ENCODE measurements around the gene ZNF865.

ZNF865 gene

GRCh38 chr19:55578761-55579747, 26.4 kb upstream of the ZNF865 start:
- TF ChIP-seq ZC3H10 (CRISPR knock-in tag; IDR thresholded peaks at IDR 0.05) (no peak), POU6F1 (CRISPR knock-in tag; IDR thresholded peaks at IDR 0.05; ENCODE audit: borderline replicate concordance, low read depth) (no peak), OSR1 (CRISPR knock-in tag; IDR thresholded peaks at IDR 0.05) (no peak), ZFP3 (CRISPR knock-in tag; IDR thresholded peaks at IDR 0.05) (no peak), ZNF565 (CRISPR knock-in tag; conservative IDR thresholded peaks at IDR 0.05; ENCODE audit: low read depth) (no peak)

GRCh38 chr19:55579766-55580621, 25.5 kb upstream of the ZNF865 start:
- TF ChIP-seq CREB5 (CRISPR knock-in tag; IDR thresholded peaks at IDR 0.05; ENCODE audit: low read depth), result no peak
- TF ChIP-seq ZFP3 (CRISPR knock-in tag; IDR thresholded peaks at IDR 0.05), result no peak
- no peak for TF ChIP-seq ZFP30 (CRISPR knock-in tag; IDR thresholded peaks at IDR 0.05)
- TF ChIP-seq ZNF70 (CRISPR knock-in tag; IDR thresholded peaks at IDR 0.05), result no peak
- no peak for TF ChIP-seq PPARA (CRISPR knock-in tag; IDR thresholded peaks at IDR 0.05; ENCODE audit: borderline replicate concordance)
- no peak for TF ChIP-seq GLIS3 (CRISPR knock-in tag; IDR thresholded peaks at IDR 0.05)
- no peak for TF ChIP-seq SNAI2 (CRISPR knock-in tag; IDR thresholded peaks at IDR 0.05)
- no peak for TF ChIP-seq TOX (CRISPR knock-in tag; IDR thresholded peaks at IDR 0.05; ENCODE audit: borderline replicate concordance)
- TF ChIP-seq OSR1 (CRISPR knock-in tag; IDR thresholded peaks at IDR 0.05), result no peak
- no peak for TF ChIP-seq ZNF8 (CRISPR knock-in tag; IDR thresholded peaks at IDR 0.05)
- TF ChIP-seq TSHZ2 (CRISPR knock-in tag; IDR thresholded peaks at IDR 0.05), result no peak
- no peak for TF ChIP-seq ZNF565 (CRISPR knock-in tag; conservative IDR thresholded peaks at IDR 0.05; ENCODE audit: low read depth)
- TF ChIP-seq CSDC2 (CRISPR knock-in tag; IDR thresholded peaks at IDR 0.05), result no peak
- no peak for TF ChIP-seq TCF4 (CRISPR knock-in tag; IDR thresholded peaks at IDR 0.05; ENCODE audit: borderline replicate concordance)
- no peak for TF ChIP-seq ARNTL (CRISPR knock-in tag; IDR thresholded peaks at IDR 0.05; ENCODE audit: borderline replicate concordance, low read depth)
- no peak for TF ChIP-seq ZC3H10 (CRISPR knock-in tag; IDR thresholded peaks at IDR 0.05)
- no peak for TF ChIP-seq POU6F1 (CRISPR knock-in tag; IDR thresholded peaks at IDR 0.05; ENCODE audit: borderline replicate concordance, low read depth)
- no peak for TF ChIP-seq ESRRG (CRISPR knock-in tag; IDR thresholded peaks at IDR 0.05)
- ATAC-seq, result peak; percentile 71

More at GRCh38 chr19:55578761-55579747, 26.4 kb upstream of the ZNF865 start:
- no peak for ATAC-seq

GRCh38 chr19:55580628-55581144, 24.8 kb upstream of the ZNF865 start, which contains the start of gene ZNF579:
ZNF579 (minus strand) TSS chr19:55580848; CDS start chr19:55579639, 1,209 bp downstream.
- ATAC-seq, result peak; percentile 81
- TF ChIP-seq POU6F1 (CRISPR knock-in tag; IDR thresholded peaks at IDR 0.05; ENCODE audit: borderline replicate concordance, low read depth), result no peak
- TF ChIP-seq ZNF565 (CRISPR knock-in tag; conservative IDR thresholded peaks at IDR 0.05; ENCODE audit: low read depth), result no peak
- TF ChIP-seq GLIS3 (CRISPR knock-in tag; IDR thresholded peaks at IDR 0.05), result no peak
- TF ChIP-seq ZC3H10 (CRISPR knock-in tag; IDR thresholded peaks at IDR 0.05), result no peak
- no peak for TF ChIP-seq SNAI2 (CRISPR knock-in tag; IDR thresholded peaks at IDR 0.05)
- no peak for TF ChIP-seq BACH2 (CRISPR knock-in tag; IDR thresholded peaks at IDR 0.05; ENCODE audit: borderline replicate concordance)
- no peak for TF ChIP-seq ZNF8 (CRISPR knock-in tag; IDR thresholded peaks at IDR 0.05)
- TF ChIP-seq TCF4 (CRISPR knock-in tag; IDR thresholded peaks at IDR 0.05; ENCODE audit: borderline replicate concordance), result no peak
- TF ChIP-seq TSHZ2 (CRISPR knock-in tag; IDR thresholded peaks at IDR 0.05), result no peak
- TF ChIP-seq TOX (CRISPR knock-in tag; IDR thresholded peaks at IDR 0.05; ENCODE audit: borderline replicate concordance), result no peak
- no peak for TF ChIP-seq CSDC2 (CRISPR knock-in tag; IDR thresholded peaks at IDR 0.05)
